Dermis microvascular lymphatic vessel endothelial cell (primary cell): ENCODE data around the gene TTC24. TPM values are rescaled to one million over a fixed set of nuclear protein-coding genes. Genes with fewer than 3 reads are reported as not detected.
"Not testable (repeated sequence)": the region's sequence is repeated elsewhere in the genome, so short reads cannot be mapped to it uniquely, and the experiment has no call there.

Source experiments
- DNase-seq, 2 donors: peaks; one replicate each; pipeline versions ENCODE4 v3.0.0 to v3.0.0-alpha.2; 2010; ENCODE audit warnings: low read depth in 2 of 2
- total RNA-seq: library from RNA; depleted of rRNA; stranded (reverse); fragments of >200 nt; gene quantifications from 2 replicates; pipeline ENCODE4 v1.2.1, GENCODE V29; 2014

Gene TTC24
- total RNA-seq, 1 donor from 2014 or later = not detected

GRCh38 chr1:156608036-156608674, 28.6 kb downstream of the TTC24 start:
- DNase-seq = peak; percentile 78 to 81

- DNase-seq = peak in 1 of 2 donors; percentile 42
Observed at GRCh38 chr1:156608981-156609380, 29.5 kb downstream of the TTC24 start.

- not testable (repeated sequence) for DNase-seq
Observed at GRCh38 chr1:156610072-156610471, 30.5 kb downstream of the TTC24 start.

GRCh38 chr1:156612666-156613065, 33.1 kb downstream of the TTC24 start:
- no peak for DNase-seq

GRCh38 chr1:156615946-156616345, 36.4 kb downstream of the TTC24 start:
- DNase-seq = no peak

- DNase-seq = peak in 1 of 2 donors; percentile 63
Observed at GRCh38 chr1:156616463-156616862, 36.9 kb downstream of the TTC24 start.

GRCh38 chr1:156618853-156619581, 39.5 kb downstream of the TTC24 start, which contains the start of gene HAPLN2:
TSS of gene HAPLN2 (plus strand) at chr1:156619415. CDS start at chr1:156623491, 4,076 bp downstream.
- DNase-seq = peak in 1 of 2 donors; percentile 34

- no peak for DNase-seq
Observed at GRCh38 chr1:156619582-156619955, 40.0 kb downstream of the TTC24 start.

- DNase-seq = no peak
Observed at GRCh38 chr1:156622581-156623297, 43.2 kb downstream of the TTC24 start.

GRCh38 chr1:156623946-156624813, 44.7 kb downstream of the TTC24 start:
- DNase-seq = peak in 1 of 2 donors; percentile 57

GRCh38 chr1:156624814-156625435, 45.4 kb downstream of the TTC24 start:
- DNase-seq = no peak

GRCh38 chr1:156625436-156626078, 46.0 kb downstream of the TTC24 start:
- peak in 1 of 2 donors; percentile 44 for DNase-seq

GRCh38 chr1:156626079-156626438, 46.5 kb downstream of the TTC24 start:
- no peak for DNase-seq

GRCh38 chr1:156627313-156627880, 47.9 kb downstream of the TTC24 start:
- peak; percentile 54 to 69 for DNase-seq

GRCh38 chr1:156629823-156630449, 50.4 kb downstream of the TTC24 start:
- no peak for DNase-seq

GRCh38 chr1:156631152-156631551, 51.6 kb downstream of the TTC24 start:
- DNase-seq = not testable (repeated sequence)

GRCh38 chr1:156632355-156632754, 52.8 kb downstream of the TTC24 start:
- no peak for DNase-seq
